ENCODE results near the gene PABPN1L. TPM values are rescaled to one million over a fixed set of nuclear protein-coding genes. Genes with fewer than 3 reads are reported as not detected.

Gene PABPN1L
- total RNA-seq, 1 experiment from 2014 or later, result not detected

- no peaks in the 10 kb centered on the region for H3K9me3 Mint-ChIP-seq (ENCODE audit: unreplicated experiment)
- H3K36me3 Mint-ChIP-seq (ENCODE audit: insufficient read depth, unreplicated experiment), result peaks cover 19% of the 10 kb centered on the region
- intact Hi-C loops (cut with micrococcal nuclease; ENCODE audit: unreplicated experiment), result no loop called here
- TF ChIP-seq CTCF (IDR thresholded peaks at IDR 0.05; ENCODE audit: insufficient read depth in 1 of 2, low read depth in 1 of 2, low read length in 1 of 2, severe bottlenecking in 1 of 2, unreplicated experiment in 1 of 2), result no peak
- Histone ChIP-seq H3K4me1 (no peaks in the 10 kb centered on the region), H3K27me3 (replicated peaks; ENCODE audit: control insufficient read depth, insufficient read depth, low read length) (no peaks in the 10 kb centered on the region), H3K4me3 (ENCODE audit: low read depth, low read length) (no peak overlapping the region), H3K9me3 (no peaks in the 10 kb centered on the region), H3K36me3 (ENCODE audit: control insufficient read depth, insufficient read depth, low read length) (peaks cover 4% of the 10 kb centered on the region)
- DNase-seq, result no peak
- no peaks in the 10 kb centered on the region for H3K27me3 Mint-ChIP-seq (ENCODE audit: insufficient read depth, unreplicated experiment)
- H3K4me1 Mint-ChIP-seq (ENCODE audit: low read depth, unreplicated experiment), result no peaks in the 10 kb centered on the region
- CTCF ChIA-PET, result no interaction called here
- H3K4me3 Mint-ChIP-seq (ENCODE audit: unreplicated experiment), result no peak overlapping the region
- POLR2A ChIA-PET, result no interaction called here
- BruUV-seq (replicated peaks), result no TSS peak
- H3K27ac Mint-ChIP-seq (ENCODE audit: unreplicated experiment), result no peak overlapping the region
Observed at GRCh38 chr16:88842308-88842756, 24.1 kb downstream of the PABPN1L start.

GRCh38 chr16:88841521-88842307 lies 24.7 kb downstream of the PABPN1L start:
- no TSS peak for BruUV-seq (replicated peaks)
- intact Hi-C loops (cut with micrococcal nuclease; ENCODE audit: unreplicated experiment), result no loop called here
- Mint-ChIP-seq H3K9me3 (ENCODE audit: unreplicated experiment) (no peaks in the 10 kb centered on the region), H3K4me1 (ENCODE audit: low read depth, unreplicated experiment) (no peaks in the 10 kb centered on the region), H3K27me3 (ENCODE audit: insufficient read depth, unreplicated experiment) (no peaks in the 10 kb centered on the region), H3K27ac (ENCODE audit: unreplicated experiment) (no peak overlapping the region), H3K4me3 (ENCODE audit: unreplicated experiment) (no peak overlapping the region), H3K36me3 (ENCODE audit: insufficient read depth, unreplicated experiment) (peaks cover 19% of the 10 kb centered on the region)
- Histone ChIP-seq H3K4me3 (ENCODE audit: low read depth, low read length) (no peak overlapping the region), H3K36me3 (ENCODE audit: control insufficient read depth, insufficient read depth, low read length) (peaks cover 4% of the 10 kb centered on the region), H3K27me3 (replicated peaks; ENCODE audit: control insufficient read depth, insufficient read depth, low read length) (no peaks in the 10 kb centered on the region), H3K9me3 (no peaks in the 10 kb centered on the region), H3K4me1 (no peaks in the 10 kb centered on the region)
- ChIA-PET POLR2A (interaction anchor here (0.5 kb wide), 1 partner anchor 26 kb away, joined by 3 read pairs; no protein-coding TSS in a partner anchor), CTCF (interaction anchor here (1.0 kb wide), 1 partner anchor 16 kb away, joined by 3 read pairs; no protein-coding TSS in a partner anchor)
- no peak for TF ChIP-seq CTCF (IDR thresholded peaks at IDR 0.05; ENCODE audit: insufficient read depth in 1 of 2, low read depth in 1 of 2, low read length in 1 of 2, severe bottlenecking in 1 of 2, unreplicated experiment in 1 of 2)
- no peak for DNase-seq

- no peaks in the 10 kb centered on the region for H3K27me3 Mint-ChIP-seq (ENCODE audit: insufficient read depth, unreplicated experiment)
- Histone ChIP-seq H3K27me3 (replicated peaks; ENCODE audit: control insufficient read depth, insufficient read depth, low read length) (no peaks in the 10 kb centered on the region), H3K4me3 (ENCODE audit: low read depth, low read length) (no peak overlapping the region), H3K36me3 (ENCODE audit: control insufficient read depth, insufficient read depth, low read length) (peaks cover 4% of the 10 kb centered on the region), H3K9me3 (no peaks in the 10 kb centered on the region), H3K4me1 (no peaks in the 10 kb centered on the region)
- H3K9me3 Mint-ChIP-seq (ENCODE audit: unreplicated experiment), result no peaks in the 10 kb centered on the region
- DNase-seq, result no peak
- no peak for TF ChIP-seq CTCF (IDR thresholded peaks at IDR 0.05; ENCODE audit: insufficient read depth in 1 of 2, low read depth in 1 of 2, low read length in 1 of 2, severe bottlenecking in 1 of 2, unreplicated experiment in 1 of 2)
- peaks cover 19% of the 10 kb centered on the region for H3K36me3 Mint-ChIP-seq (ENCODE audit: insufficient read depth, unreplicated experiment)
- CTCF ChIA-PET, result interaction anchor here (1.0 kb wide), 1 partner anchor 17 kb away, joined by 3 read pairs; no protein-coding TSS in a partner anchor
- intact Hi-C loops (cut with micrococcal nuclease; ENCODE audit: unreplicated experiment), result no loop called here
- H3K27ac Mint-ChIP-seq (ENCODE audit: unreplicated experiment), result no peak overlapping the region
- POLR2A ChIA-PET, result interaction anchor here (0.5 kb wide), 1 partner anchor 27 kb away, joined by 3 read pairs; no protein-coding TSS in a partner anchor
- no peak overlapping the region for H3K4me3 Mint-ChIP-seq (ENCODE audit: unreplicated experiment)
- H3K4me1 Mint-ChIP-seq (ENCODE audit: low read depth, unreplicated experiment), result no peaks in the 10 kb centered on the region
- BruUV-seq (replicated peaks), result no TSS peak
Observed at GRCh38 chr16:88840600-88841215, 25.8 kb downstream of the PABPN1L start.
